ENCODE data around the gene DBI.

DBI gene

GRCh38 chr2:119377294-119377992 lies 10.7 kb downstream of the DBI start:
- TF ChIP-seq CTCF (IDR thresholded peaks at IDR 0.05; ENCODE audit: extremely low read depth, insufficient read depth, missing control alignments), result no peak
- no peak for DNase-seq (ENCODE audit: low spot score)
- in situ Hi-C loops (cut with MboI; ENCODE audit: low pct_unique_long_range_greater_than_20kb, low sequenced_read_pairs, unreplicated experiment), result no loop called here

- no peak for DNase-seq (ENCODE audit: low spot score)
These were observed 11.2 kb downstream of the DBI start for GRCh38 chr2:119377993-119378345.

GRCh38 chr2:119378566-119378965 lies 11.8 kb downstream of the DBI start:
- DNase-seq (ENCODE audit: low spot score), result no peak
- no peak for TF ChIP-seq CTCF (IDR thresholded peaks at IDR 0.05; ENCODE audit: extremely low read depth, insufficient read depth, missing control alignments)
- in situ Hi-C loops (cut with MboI; ENCODE audit: low pct_unique_long_range_greater_than_20kb, low sequenced_read_pairs, unreplicated experiment), result no loop called here

More at GRCh38 chr2:119377993-119378345, 11.2 kb downstream of the DBI start:
- in situ Hi-C loops (cut with MboI; ENCODE audit: low pct_unique_long_range_greater_than_20kb, low sequenced_read_pairs, unreplicated experiment), result no loop called here
- no peak for TF ChIP-seq CTCF (IDR thresholded peaks at IDR 0.05; ENCODE audit: extremely low read depth, insufficient read depth, missing control alignments)

- DNase-seq (ENCODE audit: low spot score), result no peak
- in situ Hi-C loops (cut with MboI; ENCODE audit: low pct_unique_long_range_greater_than_20kb, low sequenced_read_pairs, unreplicated experiment), result no loop called here
- TF ChIP-seq CTCF (IDR thresholded peaks at IDR 0.05; ENCODE audit: extremely low read depth, insufficient read depth, missing control alignments), result no peak
These were observed 16.8 kb downstream of the DBI start for GRCh38 chr2:119383410-119384140.

- no peak for DNase-seq (ENCODE audit: low spot score)
- TF ChIP-seq CTCF (IDR thresholded peaks at IDR 0.05; ENCODE audit: extremely low read depth, insufficient read depth, missing control alignments), result no peak
- in situ Hi-C loops (cut with MboI; ENCODE audit: low pct_unique_long_range_greater_than_20kb, low sequenced_read_pairs, unreplicated experiment), result no loop called here
These were observed 18.2 kb downstream of the DBI start for GRCh38 chr2:119384971-119385370.

- in situ Hi-C loops (cut with MboI; ENCODE audit: low pct_unique_long_range_greater_than_20kb, low sequenced_read_pairs, unreplicated experiment), result no loop called here
- DNase-seq (ENCODE audit: low spot score), result no peak
- no peak for TF ChIP-seq CTCF (IDR thresholded peaks at IDR 0.05; ENCODE audit: extremely low read depth, insufficient read depth, missing control alignments)
These were observed 18.7 kb downstream of the DBI start for GRCh38 chr2:119385466-119385865.

Data from GM13977 (cell line).